Measurements from ENCODE around the gene CROCC2.

GRCh38 chr2:240884221-240884620 is 21.9 kb upstream of the CROCC2 start:
- no peak for TF ChIP-seq POLR2AphosphoS5 (IDR thresholded peaks at IDR 0.05; ENCODE audit: low read depth)
- no peak for TF ChIP-seq CTCF (IDR thresholded peaks at IDR 0.05; ENCODE audit: insufficient read depth, low read length)
- TF ChIP-seq REST (IDR thresholded peaks at IDR 0.05; ENCODE audit: insufficient replicate concordance, low read depth) = no peak

All from HL-60 (cell line).